Heart left ventricle (tissue), 16 donors: Measurements from ENCODE around the gene PRTG. TPM values are rescaled to one million over a fixed set of nuclear protein-coding genes. Genes with fewer than 3 reads are reported as not detected.

Source experiments
- ATAC-seq, 4 donors: fragments of 200-7000 bp; cut with Tn5 transposase; one replicate each; pipeline ENCODE4 v1.9.1; 2020 to 2022; ENCODE audit warnings: moderate library complexity in 4 of 4, mild to moderate bottlenecking in 3 of 4, moderate number of reproducible peaks in 1 of 4
- DNase-seq, 5 donors: peaks; one replicate each; pipeline ENCODE4 v3.0.0-alpha.2; 2020
- H3K27ac ChIP-seq, 12 donors: fragments of 200-600 bp; sonication (generic) in 4 of 12; one replicate each; pipeline versions ENCODE4 v1.5.0 to v1.8.0; 2016 to 2022; ENCODE audit warnings: mild to moderate bottlenecking in 2 of 12
- H3K27me3 ChIP-seq, 9 donors: fragments of 200-600 bp; sonication (generic) in 2 of 9; one replicate each; pipeline versions ENCODE4 v1.5.1 to v1.8.0; 2016 to 2022; ENCODE audit warnings: mild to moderate bottlenecking in 3 of 9
- H3K36me3 ChIP-seq, 9 donors: fragments of 200-600 bp; sonication (generic) in 2 of 9; one replicate each; pipeline versions ENCODE4 v1.5.0 to v1.8.0; 2018 to 2022; ENCODE audit warnings: mild to moderate bottlenecking in 2 of 9
- H3K4me1 ChIP-seq, 12 donors: fragments of 200-600 bp; sonication (generic) in 4 of 12; one replicate each; pipeline versions ENCODE4 v1.5.0 to v1.8.0; 2016 to 2022; ENCODE audit warnings: mild to moderate bottlenecking in 3 of 12
- H3K4me3 ChIP-seq, 12 donors: fragments of 200-600 bp; sonication (generic) in 4 of 12; one replicate each; pipeline versions ENCODE4 v1.5.0 to v1.8.0; 2017 to 2022; ENCODE audit warnings: mild to moderate bottlenecking in 9 of 12, moderate library complexity in 4 of 12
- H3K9me3 ChIP-seq, 12 donors: fragments of 200-600 bp; sonication (generic) in 4 of 12; one replicate each; pipeline versions ENCODE4 v1.5.0 to v1.8.0; 2016 to 2022; ENCODE audit warnings: mild to moderate bottlenecking in 1 of 12
- CTCF ChIP-seq, 12 donors: fragments of 200-600 bp; sonication (generic) in 4 of 12; IDR thresholded peaks; one replicate each; pipeline versions ENCODE4 v1.5.0 to v1.8.0; 2018 to 2022; ENCODE audit warnings: antibody characterized with exemption in 12 of 12, mild to moderate bottlenecking in 5 of 12
- POLR2A ChIP-seq, 2 donors: fragments of 450-650 bp; IDR thresholded peaks; one replicate each; pipeline ENCODE4 v1.6.1; 2017; ENCODE audit warnings: antibody characterized with exemption in 2 of 2, mild to moderate bottlenecking in 2 of 2, moderate library complexity in 2 of 2
- WGBS, 4 donors: extraction: QIAGEN DNeasy Blood & Tissue Kit in 2 of 4; methylation state at CpG; one replicate each; pipeline versions ENCODE4 v1.1.5 to v1.1.7; 2013 to 2018; 5-methylcytosine and 5-hydroxymethylcytosine counted together
- intact Hi-C, 10 donors: fragments of 100-400 bp; cut with DNase I; formaldehyde crosslinking; loops; one replicate each; pipeline versions ENCODE4 v1.11.1 to v1.14.2; 2022
- polyA plus RNA-seq, 2 donors: library from polyadenylated mRNA; stranded (reverse); fragments of 200-250 nt; gene quantifications; one replicate each; pipeline ENCODE4 v1.2.3, GENCODE V29; 2013
- total RNA-seq, 9 donors: library from RNA; depleted of rRNA in 2 of 9; stranded (reverse); fragments of >200 nt in 2 of 9; fragmentation: NEBNext Ultra II Directional in 3 of 9; extraction: Animal tissue kit (Norgen Biotek cat#: 25700) in 3 of 9; gene quantifications; one replicate each; pipeline versions ENCODE4 v1.1.0 to v1.2.4, GENCODE V29; 2016 to 2023
- donor health status: ischemic (EF 13 %, LVEDD 7.1; RV severe dilation, severe dysfunction).
- donor health status: healthy with polysubstance abuse.
- donor health status: DM: no; HTN: yes; CAD: no.
- donor health status: DM: no; HTN: no; CAD: no.
- donor health status: ischemic (EF 25% LVEDD 6.9; RV normal size, moderate dysfunction).
- donor health status: ischemic (EF 25% LVEDD 5.7; RV mildly dilated, moderate dysfunction).
- donor health status: healthy.
- donor health status: DM: yes; HTN: yes; CAD: no.
- donor health status: ischemic (EF 35%, LVEDD 5.7; RV mildly dilated, moderate dysfunction).
- donor health status: nonischemic (EF 11% LVEDD 7.7; RV severe dilation, severe dysfunction).
- donor health status: DM: yes; HTN: yes; CAD: no.
- donor health status: PGD.
- donor health status: ischemic (EF 29% LVEDD 5.4; RV normal size, mild dysfunction).
- donor health status: nonischemic (EF 23%, LVEDD 6.1; RV moderate dilation, normal function).

PRTG gene
- total and polyA plus RNA-seq, 11 donors = 0.19 to 2.1 (median 1.1) TPM

- intact Hi-C loops = loop anchor here in 2 of 10 donors (10.0 kb wide), 2 partner anchors 104 to 114 kb away; no protein-coding TSS in a partner anchor
- 92 to 95% (median 92%) methylated on average over 1 of the region's 1 CpG for WGBS, 4 donors
- Histone ChIP-seq H3K27ac (no peak overlapping the region), H3K4me1 (no peaks in the 10 kb centered on the region), H3K36me3 (peaks cover 0 to 40% (median 7%) of the 10 kb centered on the region in 9 donors), H3K27me3 (no peaks in the 10 kb centered on the region), H3K4me3 (no peak overlapping the region), H3K9me3 (no peaks in the 10 kb centered on the region)
- ATAC-seq (no peak), DNase-seq (no peak)
- TF ChIP-seq POLR2A (IDR thresholded peaks at IDR 0.05) (no peak), CTCF (IDR thresholded peaks at IDR 0.05) (no peak)
Measured at GRCh38 chr15:55638764-55639163, 104.2 kb downstream of the PRTG start.

- H3K36me3 ChIP-seq = peaks cover 0 to 45% (median 7%) of the 10 kb centered on the region in 9 donors
- no peak overlapping the region for H3K4me3 ChIP-seq
- H3K4me1 ChIP-seq = no peaks in the 10 kb centered on the region
- no peaks in the 10 kb centered on the region for H3K9me3 ChIP-seq
- no peak for TF ChIP-seq CTCF (IDR thresholded peaks at IDR 0.05)
- TF ChIP-seq POLR2A (IDR thresholded peaks at IDR 0.05) = no peak
- intact Hi-C loops = loop anchor here in 2 of 10 donors (10.0 kb wide), 2 partner anchors 102 to 112 kb away; no protein-coding TSS in a partner anchor
- no peaks in the 10 kb centered on the region for H3K27me3 ChIP-seq
- 96 to 99% (median 98%) methylated on average over 3 of the region's 3 CpGs for WGBS, 4 donors
- DNase-seq (no peak), ATAC-seq (no peak)
- H3K27ac ChIP-seq = no peak overlapping the region
Measured at GRCh38 chr15:55637086-55637485, 105.9 kb downstream of the PRTG start.

GRCh38 chr15:55633731-55634130 is 109.2 kb downstream of the PRTG start:
- Histone ChIP-seq H3K9me3 (no peaks in the 10 kb centered on the region), H3K4me1 (no peaks in the 10 kb centered on the region), H3K27me3 (no peaks in the 10 kb centered on the region), H3K4me3 (no peak overlapping the region), H3K36me3 (peaks cover 0 to 27% (median 0%) of the 10 kb centered on the region in 9 donors), H3K27ac (no peak overlapping the region)
- ATAC-seq = no peak
- 96 to 99% (median 97%) methylated on average over 1 of the region's 1 CpG for WGBS, 4 donors
- intact Hi-C loops = loop anchor here in 2 of 10 donors (10.0 kb wide), 2 partner anchors 99 to 109 kb away; no protein-coding TSS in a partner anchor
- DNase-seq = no peak
- TF ChIP-seq CTCF (IDR thresholded peaks at IDR 0.05) (no peak), POLR2A (IDR thresholded peaks at IDR 0.05) (no peak)

GRCh38 chr15:55632434-55632833 is 110.5 kb downstream of the PRTG start:
- intact Hi-C loops = loop anchor here in 2 of 10 donors (10.0 kb wide), 2 partner anchors 98 to 108 kb away; no protein-coding TSS in a partner anchor
- WGBS, 4 donors = 95 to 98% (median 96%) methylated on average over 2 of the region's 2 CpGs
- H3K4me1 ChIP-seq = no peaks in the 10 kb centered on the region
- DNase-seq (no peak), ATAC-seq (no peak)
- peaks cover 0 to 22% (median 0%) of the 10 kb centered on the region in 9 donors for H3K36me3 ChIP-seq
- H3K9me3 ChIP-seq = no peaks in the 10 kb centered on the region
- TF ChIP-seq CTCF (IDR thresholded peaks at IDR 0.05) (no peak), POLR2A (IDR thresholded peaks at IDR 0.05) (no peak)
- no peak overlapping the region for H3K27ac ChIP-seq
- no peak overlapping the region for H3K4me3 ChIP-seq
- no peaks in the 10 kb centered on the region for H3K27me3 ChIP-seq
